SU-DHL-6 (cell line): Measurements from ENCODE around the gene KDM5B.

Experiments
- H2AFZ ChIP-seq: fragments of 200-600 bp; sonication (generic); 2 replicates; pipeline ENCODE4 v1.6.1; 2014; ENCODE audit warnings: low read depth, mild to moderate bottlenecking, moderate library complexity, mixed read lengths, antibody characterized with exemption, low read length; ENCODE audit not compliant: severe bottlenecking
- H3F3A ChIP-seq: fragments of 200-600 bp; shearing (Covaris generic); 2 replicates; pipeline ENCODE4 v1.6.0; 2016; ENCODE audit warnings: antibody characterized with exemption, mild to moderate bottlenecking; ENCODE audit not compliant: insufficient read depth
- H3K27ac ChIP-seq: fragments of 200-600 bp; sonication (generic); 2 replicates; pipeline ENCODE4 v1.5.1; 2016; ENCODE audit warnings: low read depth, mild to moderate bottlenecking, low read length, moderate library complexity, mixed read lengths
- H3K27me3 ChIP-seq: fragments of 200-600 bp; sonication (generic), shearing (Covaris generic); 2 replicates; pipeline ENCODE4 v1.6.0; 2014; ENCODE audit warnings: mild to moderate bottlenecking, low read length
- H3K36me3 ChIP-seq: fragments of 200-600 bp; sonication (generic); 2 replicates; pipeline ENCODE4 v1.6.1; 2014; ENCODE audit warnings: mild to moderate bottlenecking, low read length, mixed read lengths
- H3K4me2 ChIP-seq: fragments of 300-600, 200-600 bp; shearing (Covaris generic), sonication (generic); 2 replicates; pipeline ENCODE4 v1.6.0; 2014; ENCODE audit warnings: low read length, low read depth, mild to moderate bottlenecking; ENCODE audit not compliant: poor library complexity, severe bottlenecking
- H3K4me3 ChIP-seq: fragments of 200-600 bp; sonication (generic); 2 replicates; pipeline ENCODE4 v1.5.1; 2014; ENCODE audit warnings: antibody characterized with exemption, low read length, mild to moderate bottlenecking, mixed read lengths; ENCODE audit not compliant: insufficient read depth, poor library complexity, severe bottlenecking
- H3K79me2 ChIP-seq: fragments of 200-600 bp; sonication (generic); 2 replicates; pipeline ENCODE4 v1.6.1; 2014; ENCODE audit warnings: mild to moderate bottlenecking, low read length, moderate library complexity; ENCODE audit not compliant: insufficient read depth
- H3K9ac ChIP-seq: fragments of 200-600 bp; sonication (generic); 2 replicates; pipeline ENCODE4 v1.7.0; 2014; ENCODE audit warnings: mild to moderate bottlenecking, low read length
- H3K9me2 ChIP-seq: fragments of 200-600 bp; sonication (generic); replicated peaks from 2 replicates; pipeline ENCODE4 v1.6.1; 2014; ENCODE audit warnings: low read length; ENCODE audit not compliant: insufficient read depth
- H3K9me3 ChIP-seq: fragments of 200-600 bp; sonication (generic); 2 replicates; pipeline ENCODE4 v1.6.1; 2014; ENCODE audit warnings: low read length, mixed read lengths; ENCODE audit not compliant: insufficient read depth
- H4K20me1 ChIP-seq: fragments of 200-600 bp; sonication (generic); 2 replicates; pipeline ENCODE4 v1.6.1; 2014; ENCODE audit warnings: low read depth, mild to moderate bottlenecking, antibody characterized with exemption, low read length, moderate library complexity, mixed read lengths
- EZH2phosphoT487 ChIP-seq: fragments of 200-600 bp; sonication (generic), shearing (Covaris generic); conservative IDR thresholded peaks from 2 replicates; pipeline ENCODE4 v1.6.1; 2018; ENCODE audit warnings: mild to moderate bottlenecking, antibody characterized with exemption, low read length, moderate library complexity, mixed read lengths
- TF ChIP-seq, protein P1 (sequence below): fragments of 200-600 bp; sonication (generic); IDR thresholded peaks from one replicate; pipeline ENCODE4 v1.5.1; 2017; ENCODE audit warnings: antibody characterized with exemption, mild to moderate bottlenecking, low read length, moderate library complexity; ENCODE audit not compliant: insufficient read depth, poor library complexity, severe bottlenecking

Gene KDM5B

GRCh38 chr1:202812176-202813026 lies 4.2 kb upstream of the KDM5B start:
- no peak overlapping the region for H3K4me2 ChIP-seq
- no peaks in the 10 kb centered on the region for H4K20me1 ChIP-seq
- H3K4me3 ChIP-seq, result no peak overlapping the region
- H3K9me3 ChIP-seq, result no peaks in the 10 kb centered on the region
- no peaks in the 10 kb centered on the region for H3F3A ChIP-seq
- H3K9me2 ChIP-seq, result no peaks in the 10 kb centered on the region
- no peaks in the 10 kb centered on the region; the same call in 1 of the 2 replicates for H3K27me3 ChIP-seq
- no peak overlapping the region for H3K9ac ChIP-seq
- no peak overlapping the region for H2AFZ ChIP-seq
- no peak overlapping the region for H3K27ac ChIP-seq
- H3K79me2 ChIP-seq, result no peaks in the 10 kb centered on the region
- TF ChIP-seq EZH2phosphoT487, result no peak
- TF ChIP-seq, protein P1, sequence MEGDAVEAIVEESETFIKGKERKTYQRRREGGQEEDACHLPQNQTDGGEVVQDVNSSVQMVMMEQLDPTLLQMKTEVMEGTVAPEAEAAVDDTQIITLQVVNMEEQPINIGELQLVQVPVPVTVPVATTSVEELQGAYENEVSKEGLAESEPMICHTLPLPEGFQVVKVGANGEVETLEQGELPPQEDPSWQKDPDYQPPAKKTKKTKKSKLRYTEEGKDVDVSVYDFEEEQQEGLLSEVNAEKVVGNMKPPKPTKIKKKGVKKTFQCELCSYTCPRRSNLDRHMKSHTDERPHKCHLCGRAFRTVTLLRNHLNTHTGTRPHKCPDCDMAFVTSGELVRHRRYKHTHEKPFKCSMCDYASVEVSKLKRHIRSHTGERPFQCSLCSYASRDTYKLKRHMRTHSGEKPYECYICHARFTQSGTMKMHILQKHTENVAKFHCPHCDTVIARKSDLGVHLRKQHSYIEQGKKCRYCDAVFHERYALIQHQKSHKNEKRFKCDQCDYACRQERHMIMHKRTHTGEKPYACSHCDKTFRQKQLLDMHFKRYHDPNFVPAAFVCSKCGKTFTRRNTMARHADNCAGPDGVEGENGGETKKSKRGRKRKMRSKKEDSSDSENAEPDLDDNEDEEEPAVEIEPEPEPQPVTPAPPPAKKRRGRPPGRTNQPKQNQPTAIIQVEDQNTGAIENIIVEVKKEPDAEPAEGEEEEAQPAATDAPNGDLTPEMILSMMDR, result no peak
- no peaks in the 10 kb centered on the region for H3K36me3 ChIP-seq

- H3K27ac ChIP-seq, result no peak overlapping the region
- peak overlapping the region; percentile 93 for H2AFZ ChIP-seq
- H3K4me2 ChIP-seq, result peak overlapping the region; percentile 74
- H3F3A ChIP-seq, result no peaks in the 10 kb centered on the region
- TF ChIP-seq EZH2phosphoT487, result no peak
- TF ChIP-seq, protein P1, result no peak
- peak overlapping the region; percentile 38; the same call in 1 of the 2 replicates for H3K9ac ChIP-seq
- no peaks in the 10 kb centered on the region; the same call in 1 of the 2 replicates for H3K27me3 ChIP-seq
- H3K36me3 ChIP-seq, result no peaks in the 10 kb centered on the region
- H3K9me2 ChIP-seq, result no peaks in the 10 kb centered on the region
- H3K79me2 ChIP-seq, result no peaks in the 10 kb centered on the region
- H3K9me3 ChIP-seq, result no peaks in the 10 kb centered on the region
- no peaks in the 10 kb centered on the region for H4K20me1 ChIP-seq
- H3K4me3 ChIP-seq, result peak overlapping the region; percentile 64
Observed at GRCh38 chr1:202811296-202812175, 3.3 kb upstream of the KDM5B start.

DNA sequence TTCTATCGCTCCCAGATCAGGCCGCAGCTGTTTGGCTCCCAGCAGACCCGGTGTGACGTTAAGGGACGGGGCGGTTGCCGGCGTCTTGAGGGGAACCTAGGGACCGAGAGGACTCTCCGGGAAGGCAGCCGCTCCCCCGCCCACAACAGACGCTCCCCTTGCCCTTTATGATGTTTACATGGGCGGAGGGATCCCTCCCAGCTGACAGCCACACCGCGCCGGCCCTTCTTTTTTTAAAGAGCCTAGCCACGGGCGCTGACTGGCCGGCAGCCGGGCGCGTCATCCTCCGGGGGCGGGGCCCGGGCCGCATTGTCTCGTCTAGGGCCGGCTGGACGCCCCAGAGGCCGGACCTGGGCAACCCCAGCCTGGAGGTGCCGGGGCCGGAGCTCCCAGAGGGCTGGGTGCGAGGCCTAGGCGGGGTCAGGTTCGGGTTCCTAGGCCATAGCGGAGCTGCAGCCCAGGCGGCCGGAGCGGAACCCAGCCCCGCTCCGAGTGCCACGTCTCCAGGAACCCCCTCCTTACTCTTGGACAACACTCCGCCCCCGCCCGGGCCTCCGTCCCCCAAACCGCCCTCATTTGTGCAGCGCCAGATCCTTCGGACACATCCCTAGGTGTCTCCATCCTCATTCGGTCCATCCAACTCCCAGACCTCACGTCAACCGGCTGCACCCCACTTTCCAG lies 2.5 kb upstream of the KDM5B start, which contains the start of gene PCAT6:
TSS of gene PCAT6 (plus strand) at position 340 of the 681 bp plus-strand sequence.
- Histone ChIP-seq H3K9me2 (no peaks in the 10 kb centered on the region), H3K36me3 (no peaks in the 10 kb centered on the region), H4K20me1 (no peaks in the 10 kb centered on the region), H3K9me3 (no peaks in the 10 kb centered on the region), H3K27me3 (no peaks in the 10 kb centered on the region; the same call in 1 of the 2 replicates), H3K4me2 (peak within 1 kb of the TSS; percentile 74), H3F3A (no peaks in the 10 kb centered on the region), H3K79me2 (no peaks in the 10 kb centered on the region), H3K9ac (peak within 1 kb of the TSS; percentile 38; the same call in 1 of the 2 replicates), H3K4me3 (peak within 1 kb of the TSS; percentile 64), H3K27ac (no peak within 1 kb of the TSS), H2AFZ (peak within 1 kb of the TSS; percentile 93)
- TF ChIP-seq EZH2phosphoT487, result no peak
- TF ChIP-seq, protein P1, result no peak
